ENCODE measurements around the gene SURF4.
"Not testable (repeated sequence)": the region's sequence is repeated elsewhere in the genome, so short reads cannot be mapped to it uniquely, and the experiment has no call there.

SURF4 gene

DNA sequence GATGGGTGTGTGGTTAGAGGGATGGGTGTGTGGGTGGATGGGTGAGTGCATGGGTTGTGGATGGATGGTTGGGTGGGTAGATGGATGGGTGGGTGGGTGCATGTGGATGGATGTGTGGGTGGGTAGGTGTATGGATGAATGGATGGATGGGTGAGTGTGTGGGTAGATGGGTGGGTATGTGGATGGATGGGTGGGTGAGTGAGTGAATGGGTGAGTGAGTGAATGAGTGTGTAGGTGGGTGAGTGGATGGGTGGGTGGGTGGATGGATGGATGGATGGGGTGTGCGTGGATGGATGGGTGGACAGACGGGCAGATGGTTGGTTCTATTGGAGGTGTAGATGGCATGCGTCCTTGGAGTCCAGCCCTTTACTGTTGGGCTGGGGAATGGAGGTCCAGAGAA, 17.5 kb upstream of the SURF4 start:
- Histone ChIP-seq H3K27ac (ENCODE audit: low read length) (no peak overlapping the region), H3K4me3 (ENCODE audit: low read length) (no peak overlapping the region), H3K36me3 (ENCODE audit: insufficient read depth, low read depth, low read length) (no peaks in the 10 kb centered on the region), H3K9me3 (ENCODE audit: insufficient read depth, low read depth, low read length) (no peaks in the 10 kb centered on the region), H3K4me1 (ENCODE audit: insufficient read depth, low read length) (no peaks in the 10 kb centered on the region), H3K27me3 (ENCODE audit: insufficient read depth, low read length) (peaks cover 6% of the 10 kb centered on the region; the same call in 1 of the 2 replicates), H3K9ac (ENCODE audit: low read depth, low read length) (no peak overlapping the region)

GRCh38 chr9:133392308-133392707, 16.4 kb upstream of the SURF4 start:
- not testable (repeated sequence) for H3K4me3 ChIP-seq (ENCODE audit: low read length); H3K9me3 ChIP-seq (ENCODE audit: insufficient read depth, low read depth, low read length); H3K27ac ChIP-seq (ENCODE audit: low read length); H3K9ac ChIP-seq (ENCODE audit: low read depth, low read length); H3K27me3 ChIP-seq (ENCODE audit: insufficient read depth, low read length); H3K36me3 ChIP-seq (ENCODE audit: insufficient read depth, low read depth, low read length); H3K4me1 ChIP-seq (ENCODE audit: insufficient read depth, low read length)

- not testable (repeated sequence) for H3K4me3 ChIP-seq (ENCODE audit: low read length); H3K4me1 ChIP-seq (ENCODE audit: insufficient read depth, low read length); H3K36me3 ChIP-seq (ENCODE audit: insufficient read depth, low read depth, low read length); H3K9ac ChIP-seq (ENCODE audit: low read depth, low read length); H3K27me3 ChIP-seq (ENCODE audit: insufficient read depth, low read length); H3K9me3 ChIP-seq (ENCODE audit: insufficient read depth, low read depth, low read length); H3K27ac ChIP-seq (ENCODE audit: low read length)
These were observed 15.6 kb upstream of the SURF4 start for GRCh38 chr9:133391449-133391848.

DNA sequence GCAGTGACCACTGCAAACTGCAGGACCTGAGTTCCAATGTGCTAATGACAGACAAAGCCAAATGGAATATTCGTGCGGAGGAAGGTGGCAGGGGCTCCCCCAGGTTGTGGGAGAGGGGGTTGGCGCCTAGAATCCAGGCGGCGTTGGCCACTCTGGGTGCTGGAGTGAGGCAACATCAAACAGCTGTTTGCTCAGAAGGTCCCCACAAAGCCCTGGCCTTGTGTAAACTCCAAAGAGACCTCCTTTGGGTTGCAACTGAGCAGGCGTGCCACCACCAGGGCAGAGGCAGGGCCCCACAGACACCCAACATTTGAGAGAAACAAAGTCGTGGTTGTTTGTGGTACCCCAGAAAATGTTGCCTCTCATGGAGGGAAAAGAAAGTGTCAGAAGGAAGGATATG, 14.9 kb upstream of the SURF4 start:
- H3K27ac ChIP-seq (ENCODE audit: low read length) = no peak overlapping the region
- no peaks in the 10 kb centered on the region for H3K36me3 ChIP-seq (ENCODE audit: insufficient read depth, low read depth, low read length)
- no peak overlapping the region for H3K9ac ChIP-seq (ENCODE audit: low read depth, low read length)
- H3K27me3 ChIP-seq (ENCODE audit: insufficient read depth, low read length) = no peaks in the 10 kb centered on the region; the same call in 1 of the 2 replicates
- no peaks in the 10 kb centered on the region for H3K9me3 ChIP-seq (ENCODE audit: insufficient read depth, low read depth, low read length)
- no peaks in the 10 kb centered on the region for H3K4me1 ChIP-seq (ENCODE audit: insufficient read depth, low read length)
- H3K4me3 ChIP-seq (ENCODE audit: low read length) = no peak overlapping the region

- H3K27me3 ChIP-seq (ENCODE audit: insufficient read depth, low read length) = no peaks in the 10 kb centered on the region
- H3K36me3 ChIP-seq (ENCODE audit: insufficient read depth, low read depth, low read length) = no peaks in the 10 kb centered on the region
- H3K4me1 ChIP-seq (ENCODE audit: insufficient read depth, low read length) = no peaks in the 10 kb centered on the region
- H3K9ac ChIP-seq (ENCODE audit: low read depth, low read length) = no peak overlapping the region
- no peak overlapping the region for H3K27ac ChIP-seq (ENCODE audit: low read length)
- H3K9me3 ChIP-seq (ENCODE audit: insufficient read depth, low read depth, low read length) = no peaks in the 10 kb centered on the region
- no peak overlapping the region for H3K4me3 ChIP-seq (ENCODE audit: low read length)
These were observed 13.7 kb upstream of the SURF4 start for GRCh38 chr9:133389562-133389961.

- no peaks in the 10 kb centered on the region for H3K27me3 ChIP-seq (ENCODE audit: insufficient read depth, low read length)
- no peak overlapping the region for H3K9ac ChIP-seq (ENCODE audit: low read depth, low read length)
- no peak overlapping the region for H3K4me3 ChIP-seq (ENCODE audit: low read length)
- H3K36me3 ChIP-seq (ENCODE audit: insufficient read depth, low read depth, low read length) = no peaks in the 10 kb centered on the region
- no peak overlapping the region for H3K27ac ChIP-seq (ENCODE audit: low read length)
- H3K9me3 ChIP-seq (ENCODE audit: insufficient read depth, low read depth, low read length) = no peaks in the 10 kb centered on the region
- H3K4me1 ChIP-seq (ENCODE audit: insufficient read depth, low read length) = no peaks in the 10 kb centered on the region
These were observed 13.2 kb upstream of the SURF4 start for GRCh38 chr9:133389025-133389557.

DNA sequence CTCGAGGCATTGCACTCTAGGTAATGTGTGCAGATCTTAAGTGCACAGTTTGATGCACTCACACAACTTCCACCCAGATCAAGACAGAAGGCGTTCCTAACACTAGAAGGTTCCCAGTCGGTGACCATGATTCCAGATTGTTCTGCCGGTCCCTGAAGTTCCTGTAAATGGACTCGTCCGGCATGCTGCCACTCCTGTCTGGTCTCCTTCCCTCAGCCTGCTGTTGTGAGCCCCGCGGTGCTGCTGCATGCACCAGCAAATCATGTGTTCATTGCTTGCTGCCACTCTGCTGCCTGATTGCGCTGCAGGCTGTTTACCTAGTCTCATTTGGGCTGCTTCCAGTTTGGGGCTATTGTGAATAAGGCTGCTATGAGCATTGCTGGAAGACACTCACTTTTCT, 11.8 kb upstream of the SURF4 start:
- Histone ChIP-seq H3K9ac (ENCODE audit: low read depth, low read length) (no peak overlapping the region), H3K4me3 (ENCODE audit: low read length) (no peak overlapping the region), H3K36me3 (ENCODE audit: insufficient read depth, low read depth, low read length) (no peaks in the 10 kb centered on the region), H3K9me3 (ENCODE audit: insufficient read depth, low read depth, low read length) (no peaks in the 10 kb centered on the region), H3K4me1 (ENCODE audit: insufficient read depth, low read length) (no peaks in the 10 kb centered on the region), H3K27ac (ENCODE audit: low read length) (no peak overlapping the region), H3K27me3 (ENCODE audit: insufficient read depth, low read length) (no peaks in the 10 kb centered on the region)

- Histone ChIP-seq H3K4me3 (ENCODE audit: low read length) (no peak overlapping the region), H3K27ac (ENCODE audit: low read length) (no peak overlapping the region), H3K9me3 (ENCODE audit: insufficient read depth, low read depth, low read length) (no peaks in the 10 kb centered on the region), H3K36me3 (ENCODE audit: insufficient read depth, low read depth, low read length) (no peaks in the 10 kb centered on the region), H3K4me1 (ENCODE audit: insufficient read depth, low read length) (no peaks in the 10 kb centered on the region), H3K27me3 (ENCODE audit: insufficient read depth, low read length) (no peaks in the 10 kb centered on the region), H3K9ac (ENCODE audit: low read depth, low read length) (no peak overlapping the region)
These were observed 10.5 kb upstream of the SURF4 start for GRCh38 chr9:133386338-133386737.

DNA sequence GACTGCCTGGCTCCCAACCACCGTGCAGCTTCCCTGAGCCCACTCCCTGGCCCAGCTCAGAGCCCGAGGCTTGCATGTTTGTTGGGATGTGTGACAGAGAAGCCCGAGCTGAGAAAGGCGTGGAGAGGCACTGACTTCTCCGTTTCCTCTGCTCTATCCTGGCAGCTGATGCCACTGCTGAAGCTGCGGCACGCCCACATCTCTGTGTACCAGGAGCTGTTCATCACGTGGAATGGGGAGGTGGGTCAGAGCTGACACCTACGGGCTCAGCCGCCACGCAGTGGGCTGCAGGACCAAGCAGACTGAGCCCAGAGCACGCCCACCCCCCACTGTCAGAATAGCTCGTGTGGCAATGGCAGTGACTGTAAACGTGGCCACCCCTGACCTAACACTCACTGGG, 9.6 kb upstream of the SURF4 start:
- no peak overlapping the region for H3K9ac ChIP-seq (ENCODE audit: low read depth, low read length)
- no peaks in the 10 kb centered on the region for H3K36me3 ChIP-seq (ENCODE audit: insufficient read depth, low read depth, low read length)
- H3K4me3 ChIP-seq (ENCODE audit: low read length) = no peak overlapping the region
- no peak overlapping the region for H3K27ac ChIP-seq (ENCODE audit: low read length)
- H3K9me3 ChIP-seq (ENCODE audit: insufficient read depth, low read depth, low read length) = no peaks in the 10 kb centered on the region
- no peaks in the 10 kb centered on the region for H3K4me1 ChIP-seq (ENCODE audit: insufficient read depth, low read length)
- no peaks in the 10 kb centered on the region for H3K27me3 ChIP-seq (ENCODE audit: insufficient read depth, low read length)

GRCh38 chr9:133384736-133385321, 9.0 kb upstream of the SURF4 start:
- no peaks in the 10 kb centered on the region for H3K27me3 ChIP-seq (ENCODE audit: insufficient read depth, low read length)
- no peak overlapping the region for H3K27ac ChIP-seq (ENCODE audit: low read length)
- no peaks in the 10 kb centered on the region for H3K9me3 ChIP-seq (ENCODE audit: insufficient read depth, low read depth, low read length)
- no peaks in the 10 kb centered on the region for H3K4me1 ChIP-seq (ENCODE audit: insufficient read depth, low read length)
- H3K9ac ChIP-seq (ENCODE audit: low read depth, low read length) = no peak overlapping the region
- no peaks in the 10 kb centered on the region for H3K36me3 ChIP-seq (ENCODE audit: insufficient read depth, low read depth, low read length)
- no peak overlapping the region for H3K4me3 ChIP-seq (ENCODE audit: low read length)

DNA sequence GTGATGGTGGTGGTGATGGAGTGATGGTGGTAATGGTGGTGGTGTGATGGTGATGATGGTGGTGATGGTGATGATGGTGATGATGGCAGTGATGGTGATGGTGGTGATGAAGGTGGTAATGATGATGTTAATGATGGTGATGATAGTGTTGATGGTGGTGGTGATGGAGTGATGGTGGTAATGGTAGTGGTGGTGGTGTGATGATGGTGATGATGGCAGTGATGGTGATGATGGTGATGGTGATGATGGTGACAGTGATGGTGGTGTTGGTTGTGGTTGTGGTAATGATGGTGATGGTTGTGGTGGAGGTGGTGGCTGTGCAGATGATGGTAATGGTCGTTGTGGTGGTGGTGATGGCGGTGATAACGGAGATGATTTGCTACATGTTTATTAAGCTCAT, 7.6 kb upstream of the SURF4 start:
- no peaks in the 10 kb centered on the region for H3K27me3 ChIP-seq (ENCODE audit: insufficient read depth, low read length)
- H3K4me3 ChIP-seq (ENCODE audit: low read length) = no peak overlapping the region
- no peak overlapping the region for H3K27ac ChIP-seq (ENCODE audit: low read length)
- no peak overlapping the region for H3K9ac ChIP-seq (ENCODE audit: low read depth, low read length)
- H3K4me1 ChIP-seq (ENCODE audit: insufficient read depth, low read length) = no peaks in the 10 kb centered on the region
- H3K9me3 ChIP-seq (ENCODE audit: insufficient read depth, low read depth, low read length) = no peaks in the 10 kb centered on the region
- no peaks in the 10 kb centered on the region for H3K36me3 ChIP-seq (ENCODE audit: insufficient read depth, low read depth, low read length)

- Histone ChIP-seq H3K27ac (ENCODE audit: low read length) (no peak overlapping the region), H3K9me3 (ENCODE audit: insufficient read depth, low read depth, low read length) (no peaks in the 10 kb centered on the region), H3K27me3 (ENCODE audit: insufficient read depth, low read length) (no peaks in the 10 kb centered on the region; the same call in 1 of the 2 replicates), H3K4me1 (ENCODE audit: insufficient read depth, low read length) (no peaks in the 10 kb centered on the region), H3K36me3 (ENCODE audit: insufficient read depth, low read depth, low read length) (no peaks in the 10 kb centered on the region), H3K9ac (ENCODE audit: low read depth, low read length) (no peak overlapping the region), H3K4me3 (ENCODE audit: low read length) (no peak overlapping the region)
These were observed 6.8 kb upstream of the SURF4 start for GRCh38 chr9:133382507-133383141.
